NCI-H1930 (cell line): ENCODE data around the gene EHBP1L1.

ENCODE experiments used
- DNase-seq, 2 experiments: peaks; one replicate each; lab custom pipeline; 2025; lab: John Stamatoyannopoulos, UW

The EHBP1L1 gene

DNA sequence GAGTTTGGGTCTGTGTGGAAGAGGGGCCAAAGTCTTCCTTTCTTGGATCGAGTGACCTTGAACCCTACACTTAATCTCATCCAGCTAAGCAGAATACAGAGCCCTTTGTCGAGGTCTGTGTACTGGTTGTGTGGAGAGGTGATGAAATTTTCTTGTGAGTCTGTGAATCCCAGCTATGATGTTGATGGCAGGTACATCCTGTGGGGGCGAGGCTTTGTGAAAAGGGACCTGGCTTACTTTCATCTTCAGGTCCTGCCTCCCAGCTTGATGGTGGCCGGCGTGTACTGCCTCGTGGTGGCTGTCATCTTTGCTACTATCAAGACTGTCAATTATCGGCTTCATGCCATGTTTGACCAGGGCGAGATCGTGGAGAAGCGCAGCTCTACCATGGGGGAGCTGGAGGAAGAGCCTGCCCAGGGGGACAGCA is 40.7 kb downstream of the EHBP1L1 start:
- no peak for DNase-seq

DNA sequence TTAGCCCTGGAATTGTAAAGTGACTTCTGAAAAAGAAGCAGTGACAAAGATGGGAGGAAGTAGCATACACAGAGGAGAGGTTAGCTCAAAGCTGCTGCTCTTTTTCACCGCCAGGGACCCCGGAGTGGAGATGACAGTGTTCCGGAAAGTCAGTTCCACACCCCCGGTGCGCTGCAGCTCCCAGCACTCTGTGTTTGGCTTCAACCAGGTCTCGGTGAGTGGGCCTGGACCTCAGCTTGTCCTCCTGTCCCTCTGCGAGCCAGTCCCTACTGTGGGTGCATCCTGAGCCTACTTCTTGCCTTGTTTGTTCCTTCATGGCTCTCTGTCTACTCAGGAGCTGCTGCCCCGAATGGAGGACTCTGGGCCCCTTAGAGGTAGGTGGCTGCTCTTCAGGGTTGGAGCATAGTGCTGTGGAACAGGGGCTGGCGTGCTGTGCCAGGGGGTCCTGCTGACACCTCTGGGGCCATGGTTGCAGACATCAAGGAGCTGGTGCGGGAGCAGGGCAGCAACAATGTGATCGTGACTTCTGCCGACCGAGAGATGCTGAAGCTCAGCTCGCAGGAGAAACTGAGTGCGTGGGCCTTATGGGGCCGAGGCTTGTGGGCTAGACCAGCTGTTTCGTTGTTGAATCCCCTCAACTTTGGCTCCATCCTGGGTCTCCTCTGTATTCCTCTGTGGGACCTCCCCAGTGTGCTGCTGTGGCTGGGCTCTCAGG is 41.4 kb downstream of the EHBP1L1 start:
- no peak for DNase-seq

DNA sequence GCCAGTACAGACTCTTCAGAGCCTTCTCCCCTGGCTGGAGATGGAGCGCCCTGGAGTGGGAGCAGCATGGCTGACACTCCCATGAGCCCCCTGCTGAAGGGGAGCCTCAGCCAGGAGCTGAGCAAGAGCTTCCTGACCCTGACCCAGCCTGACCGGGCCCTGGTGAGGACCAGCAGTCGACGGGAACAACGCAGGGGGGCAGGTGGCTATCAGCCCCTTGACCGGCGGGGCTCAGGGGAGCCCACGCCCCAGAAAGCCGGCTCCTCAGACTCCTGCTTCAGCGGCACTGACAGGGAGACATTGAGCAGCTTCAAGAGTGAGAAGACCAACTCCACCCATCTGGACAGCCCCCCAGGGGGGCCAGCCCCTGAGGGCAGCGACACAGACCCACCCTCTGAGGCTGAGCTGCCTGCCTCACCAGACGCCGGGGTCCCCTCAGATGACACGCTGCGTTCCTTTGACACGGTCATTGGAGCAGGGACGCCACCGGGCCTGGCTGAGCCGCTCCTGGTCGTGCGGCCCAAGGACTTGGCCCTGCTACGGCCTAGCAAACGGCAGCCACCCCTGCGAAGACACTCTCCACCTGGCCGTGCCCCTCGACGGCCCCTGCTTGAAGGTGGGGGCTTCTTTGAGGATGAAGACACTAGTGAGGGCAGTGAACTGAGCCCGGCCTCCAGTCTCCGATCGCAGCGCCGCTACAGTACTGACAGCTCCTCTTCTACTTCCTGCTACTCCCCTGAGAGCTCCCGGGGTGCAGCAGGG is 42.3 kb downstream of the EHBP1L1 start:
- DNase-seq = no peak

DNA sequence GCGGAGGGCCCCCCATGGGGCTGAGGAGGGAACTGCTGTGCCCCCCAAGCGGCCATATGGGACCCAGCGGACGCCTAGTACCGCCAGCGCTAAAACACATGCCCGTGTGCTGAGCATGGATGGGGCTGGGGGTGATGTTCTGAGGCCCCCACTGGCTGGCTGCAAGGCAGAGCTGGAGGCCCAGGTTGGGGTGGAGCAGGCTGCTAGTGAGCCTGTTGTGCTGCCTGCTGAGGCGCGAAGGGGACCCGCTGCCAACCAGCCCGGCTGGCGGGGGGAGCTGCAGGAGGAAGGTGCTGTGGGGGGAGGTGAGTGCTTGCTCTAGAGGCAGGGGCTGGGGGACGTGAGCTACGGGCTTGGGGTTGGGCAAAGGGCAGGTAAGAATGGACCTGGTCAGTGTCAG is 42.9 kb downstream of the EHBP1L1 start:
- no peak for DNase-seq

DNA sequence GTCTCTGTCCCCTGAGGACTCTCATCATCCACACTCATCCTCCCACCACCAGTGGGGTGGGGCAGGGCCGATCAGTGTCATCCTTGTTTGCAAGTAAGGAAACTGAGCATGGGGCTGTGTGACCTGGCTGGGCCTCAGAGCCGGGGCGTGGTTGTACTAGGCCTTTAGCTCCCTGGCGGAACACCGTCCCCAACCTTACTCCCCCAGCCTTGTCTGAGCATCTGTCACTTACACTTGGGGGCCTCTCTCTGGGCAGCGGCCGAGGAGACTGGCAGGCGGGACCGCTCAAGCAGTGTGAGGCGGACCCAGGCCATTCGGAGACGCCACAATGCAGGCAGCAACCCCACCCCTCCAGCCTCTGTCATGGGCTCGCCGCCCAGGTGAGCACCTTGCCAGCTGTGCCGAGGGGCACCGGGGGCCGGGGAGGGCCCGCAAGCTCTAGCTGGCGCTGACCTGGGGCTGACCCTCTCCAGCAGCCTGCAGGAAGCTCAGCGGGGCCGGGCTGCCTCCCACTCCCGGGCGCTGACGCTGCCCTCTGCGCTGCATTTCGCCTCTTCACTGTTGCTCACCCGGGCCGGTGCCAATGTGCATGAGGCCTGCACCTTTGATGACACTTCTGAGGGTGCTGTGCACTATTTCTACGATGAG is 43.6 kb downstream of the EHBP1L1 start:
- no peak for DNase-seq

DNA sequence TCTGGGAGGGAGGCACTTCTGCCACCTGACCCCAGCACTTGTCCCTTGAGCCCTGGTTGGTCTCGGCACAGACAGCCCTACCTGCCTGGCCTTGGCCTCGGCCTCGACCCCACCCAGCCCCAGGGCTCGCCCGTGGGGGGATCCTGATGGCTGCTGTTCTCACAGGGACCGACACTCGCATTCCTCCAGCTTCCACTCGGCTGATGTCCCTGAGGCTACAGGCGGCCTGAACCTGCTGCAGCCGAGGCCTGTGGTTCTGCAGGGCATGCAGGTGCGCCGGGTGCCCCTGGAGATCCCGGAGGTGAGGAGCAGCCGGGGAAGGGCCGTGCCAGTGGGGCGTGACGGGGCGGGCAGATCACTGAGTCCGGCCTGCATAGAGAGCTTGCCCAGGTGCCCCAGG is 44.8 kb downstream of the EHBP1L1 start:
- no peak for DNase-seq

DNA sequence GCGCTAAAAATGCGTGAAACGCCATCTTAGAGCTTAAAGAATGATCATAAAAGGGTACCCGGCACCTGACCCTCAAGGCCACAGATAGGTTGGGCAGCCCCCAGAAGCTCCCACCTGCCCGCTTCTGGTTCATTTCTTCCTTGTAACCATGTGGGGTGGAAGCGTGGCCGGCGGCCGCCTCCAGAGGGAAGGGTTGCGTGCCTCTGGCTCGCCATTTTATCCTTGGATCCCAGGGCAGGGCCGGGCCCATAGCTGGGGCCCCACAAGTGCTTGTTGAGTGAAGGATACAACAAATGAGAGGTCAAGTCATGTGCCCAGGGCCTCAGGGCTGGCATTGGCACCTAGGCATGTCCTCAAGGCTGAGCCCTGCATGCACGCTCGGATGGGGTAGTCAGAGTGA is 45.6 kb downstream of the EHBP1L1 start:
- DNase-seq = no peak

DNA sequence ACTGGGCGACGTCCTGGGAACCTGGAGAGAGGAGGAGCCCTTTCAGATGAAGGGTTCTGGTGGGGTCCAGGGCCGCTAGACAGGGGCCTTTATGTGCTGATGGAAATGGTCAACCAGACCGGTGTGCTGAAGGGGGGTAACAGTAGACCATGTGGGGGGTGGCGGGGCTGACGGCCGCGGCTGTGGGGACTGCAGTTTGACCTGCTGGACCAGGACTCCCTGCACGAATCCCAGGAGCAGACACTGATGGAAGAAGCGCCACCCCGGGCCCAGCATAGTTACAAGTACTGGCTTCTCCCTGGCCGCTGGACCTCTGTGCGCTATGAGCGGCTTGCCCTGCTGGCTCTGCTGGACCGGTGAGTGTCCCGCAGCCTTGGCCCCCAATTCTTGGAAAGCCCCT is 46.2 kb downstream of the EHBP1L1 start:
- no peak for DNase-seq

DNA sequence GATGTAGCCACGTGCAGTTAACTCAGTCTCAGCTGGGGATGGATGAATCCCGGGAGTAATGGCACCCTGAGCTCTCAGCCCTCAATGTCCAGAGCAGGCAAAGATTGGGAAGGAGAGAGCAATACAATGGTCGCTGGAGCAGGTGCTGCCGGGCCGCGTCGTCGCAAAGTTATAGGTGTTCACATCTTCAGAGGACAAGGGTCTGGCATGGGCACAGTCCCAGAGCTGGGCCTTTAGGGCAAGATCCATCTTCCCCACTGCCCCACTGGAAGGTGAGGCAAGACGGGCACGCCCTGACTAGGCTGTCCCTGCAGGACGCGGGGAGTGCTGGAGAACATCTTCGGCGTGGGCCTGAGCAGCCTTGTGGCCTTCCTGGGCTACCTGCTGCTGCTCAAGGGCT is 47.3 kb downstream of the EHBP1L1 start:
- DNase-seq = no peak

DNA sequence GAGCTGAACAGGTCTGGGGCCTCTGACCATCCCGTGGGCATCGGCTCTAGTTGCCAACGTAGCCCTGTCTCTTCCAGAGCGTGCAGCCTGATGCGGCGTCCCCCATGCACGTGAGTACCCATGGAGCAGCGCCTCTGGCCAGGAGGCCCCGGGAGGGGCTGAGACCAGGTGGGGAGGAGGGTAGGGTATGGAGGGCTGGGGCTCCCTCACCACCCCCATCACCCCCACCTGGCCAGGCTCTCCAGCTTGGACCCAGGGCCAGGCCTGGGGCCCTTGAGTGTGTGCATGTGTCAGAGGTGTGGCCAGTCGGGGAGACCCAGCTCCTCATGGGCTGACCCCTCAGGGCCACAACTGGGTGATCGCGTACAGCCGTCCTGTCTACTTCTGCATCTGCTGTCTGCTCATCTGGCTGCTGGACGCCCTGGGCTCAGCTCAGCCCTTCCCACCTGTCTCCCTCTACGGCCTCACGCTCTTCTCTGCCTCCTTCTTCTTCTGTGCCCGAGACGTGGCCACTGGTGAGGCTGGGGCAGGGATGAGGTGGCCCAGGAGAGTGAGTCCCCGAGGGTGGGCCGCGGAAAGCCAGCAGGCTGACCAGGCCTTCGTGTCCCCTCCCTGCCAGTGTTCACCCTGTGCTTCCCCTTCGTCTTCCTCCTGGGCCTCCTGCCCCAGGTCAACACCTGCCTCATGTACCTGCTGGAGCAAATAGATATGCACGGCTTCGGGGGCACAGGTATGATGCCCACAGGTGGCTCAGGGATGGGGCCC is 48.2 kb downstream of the EHBP1L1 start:
- DNase-seq = no peak

DNA sequence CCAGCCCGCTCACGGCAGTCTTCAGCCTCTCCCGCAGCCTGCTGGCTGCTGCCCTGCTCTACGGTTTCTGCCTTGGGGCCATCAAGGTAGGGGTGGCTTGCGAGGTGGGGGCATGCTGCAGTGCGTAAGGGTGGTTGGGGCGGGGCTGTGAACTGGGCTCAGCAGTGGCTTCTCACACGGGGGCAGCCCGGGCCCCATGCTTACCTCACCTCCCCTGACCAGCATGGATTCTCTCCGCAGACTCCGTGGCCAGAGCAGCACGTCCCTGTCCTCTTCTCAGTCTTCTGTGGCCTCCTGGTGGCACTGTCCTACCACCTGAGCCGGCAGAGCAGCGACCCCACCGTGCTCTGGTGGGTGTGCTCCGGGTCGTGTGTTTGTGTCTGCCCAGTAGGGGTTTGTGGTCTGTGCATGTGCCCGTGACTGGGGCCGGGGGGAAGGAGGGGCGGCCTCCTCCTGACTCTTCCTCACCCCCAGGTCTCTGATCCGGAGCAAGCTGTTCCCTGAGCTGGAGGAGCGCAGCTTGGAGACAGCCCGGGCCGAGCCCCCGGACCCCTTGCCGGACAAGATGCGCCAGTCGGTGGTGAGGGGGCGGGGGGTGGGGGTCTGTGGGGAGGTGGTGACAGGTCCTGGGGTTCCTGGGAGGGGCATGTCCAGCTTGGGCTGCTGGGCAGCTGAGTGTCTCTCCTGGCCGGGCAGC is 49.2 kb downstream of the EHBP1L1 start:
- no peak for DNase-seq

DNA sequence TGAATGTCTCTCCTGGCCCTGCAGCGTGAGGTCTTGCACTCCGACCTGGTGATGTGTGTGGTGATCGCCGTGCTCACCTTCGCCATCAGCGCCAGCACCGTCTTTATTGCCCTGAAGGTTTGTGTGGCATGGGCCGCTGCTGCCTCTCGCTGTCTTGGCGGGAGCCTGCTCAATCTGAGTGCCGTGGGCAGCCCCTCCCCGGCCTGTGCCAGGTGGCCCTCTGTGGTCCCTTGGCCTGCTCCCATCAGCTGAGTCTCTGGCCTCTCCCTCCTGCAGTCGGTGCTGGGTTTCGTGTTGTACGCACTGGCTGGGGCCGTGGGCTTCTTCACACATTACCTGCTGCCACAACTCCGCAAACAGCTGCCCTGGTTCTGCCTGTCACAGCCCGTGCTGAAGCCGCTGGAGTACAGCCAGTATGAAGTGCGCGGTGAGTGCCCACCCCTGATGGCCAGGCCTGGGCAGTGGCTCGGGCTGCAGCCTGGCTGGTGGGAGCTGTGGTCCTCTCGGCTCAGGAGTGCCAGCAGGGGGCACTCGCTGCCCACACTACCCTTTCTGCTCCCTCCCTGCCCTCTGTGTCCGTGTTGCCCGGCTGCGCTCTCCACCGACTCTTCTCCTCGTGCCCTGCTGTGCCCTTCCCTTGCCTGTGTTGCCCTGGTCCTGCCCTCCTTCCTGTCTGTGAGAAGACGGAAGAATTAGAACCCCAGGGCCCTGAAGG is 49.9 kb downstream of the EHBP1L1 start:
- no peak for DNase-seq

DNA sequence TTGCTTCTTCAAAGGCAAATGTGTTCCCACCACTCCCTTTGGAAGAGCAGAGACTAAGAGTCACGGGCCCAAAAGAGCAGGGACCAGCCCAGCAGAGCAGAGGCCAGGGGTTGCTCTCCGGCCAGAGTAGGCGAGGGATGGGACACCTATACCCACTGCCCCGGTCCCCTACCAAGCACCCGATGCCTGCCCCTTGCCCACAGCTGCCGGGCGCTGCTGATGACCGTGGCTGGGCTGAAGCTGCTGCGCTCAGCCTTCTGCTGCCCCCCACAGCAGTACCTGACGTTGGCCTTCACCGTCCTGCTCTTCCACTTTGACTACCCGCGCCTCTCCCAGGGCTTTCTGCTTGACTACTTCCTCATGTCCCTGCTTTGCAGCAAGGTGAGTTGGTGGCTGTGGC is 51.3 kb downstream of the EHBP1L1 start:
- DNase-seq = no peak

DNA sequence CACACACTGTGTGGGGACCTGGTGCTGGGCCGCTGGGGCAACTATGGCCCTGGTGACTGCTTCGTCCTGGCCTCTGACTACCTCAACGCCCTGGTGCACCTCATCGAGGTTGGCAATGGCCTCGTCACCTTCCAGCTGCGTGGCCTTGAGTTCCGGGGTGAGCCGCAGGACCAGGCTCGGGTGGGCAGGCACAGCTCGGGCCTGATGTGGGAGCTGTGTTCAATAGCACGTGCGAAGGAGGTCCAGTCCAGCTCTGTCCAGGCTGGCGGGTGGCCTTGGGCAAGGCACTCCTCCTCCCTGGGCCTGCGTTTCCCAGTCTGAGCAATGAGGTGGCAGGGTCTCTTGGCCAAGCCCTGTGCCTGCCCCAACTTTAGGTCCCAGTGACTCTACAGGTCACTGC is 53.7 kb downstream of the EHBP1L1 start:
- DNase-seq = no peak

DNA sequence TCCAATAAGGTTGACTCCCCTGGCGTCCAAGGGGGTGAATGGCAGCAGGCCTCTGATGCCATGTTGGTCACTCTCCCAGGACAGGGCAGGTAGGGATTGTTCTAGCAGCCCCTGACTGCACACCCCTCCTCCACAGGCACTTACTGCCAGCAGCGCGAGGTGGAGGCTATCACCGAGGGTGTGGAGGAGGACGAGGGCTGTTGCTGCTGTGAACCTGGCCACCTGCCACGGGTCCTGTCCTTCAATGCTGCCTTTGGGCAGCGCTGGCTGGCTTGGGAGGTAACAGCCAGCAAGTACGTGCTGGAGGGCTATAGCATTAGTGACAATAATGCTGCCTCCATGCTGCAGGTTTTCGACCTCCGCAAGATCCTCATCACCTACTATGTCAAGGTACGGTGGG is 54.4 kb downstream of the EHBP1L1 start:
- DNase-seq = no peak

DNA sequence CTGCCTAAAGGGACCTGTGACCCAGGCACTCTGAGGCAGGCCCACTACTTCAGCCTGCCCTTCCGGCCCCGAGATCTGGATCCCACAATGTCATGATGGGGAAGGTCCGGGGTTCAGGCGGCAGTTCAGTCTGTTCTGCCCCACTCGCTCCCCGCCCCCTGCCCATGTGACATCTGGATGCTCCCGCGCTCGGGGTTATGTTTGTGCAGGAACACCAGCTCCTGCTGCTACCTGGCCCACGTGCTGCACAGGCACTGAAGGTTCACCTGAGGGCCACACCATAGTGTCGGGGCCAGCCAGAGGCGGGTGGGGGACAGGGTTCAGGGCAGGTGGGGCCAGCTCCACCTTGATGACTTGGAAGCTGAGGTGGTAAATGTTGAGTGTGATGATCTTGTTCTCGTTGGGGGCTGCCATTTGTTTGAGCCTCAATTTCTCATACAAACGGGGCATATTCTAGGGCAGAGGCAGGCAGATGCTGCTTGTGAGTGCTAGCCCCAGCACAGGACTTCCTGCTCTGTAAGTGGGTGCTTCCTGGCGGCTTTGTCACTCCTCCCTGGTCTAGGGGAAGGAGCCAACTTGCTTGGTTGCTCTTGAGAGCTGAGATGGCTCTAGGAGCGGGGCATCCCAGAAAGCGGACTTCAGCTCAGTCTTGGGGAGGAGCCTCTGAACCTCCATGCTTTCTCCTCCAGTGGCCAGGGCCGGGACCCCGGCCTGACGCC is 57.7 kb downstream of the EHBP1L1 start:
- DNase-seq = no peak

DNA sequence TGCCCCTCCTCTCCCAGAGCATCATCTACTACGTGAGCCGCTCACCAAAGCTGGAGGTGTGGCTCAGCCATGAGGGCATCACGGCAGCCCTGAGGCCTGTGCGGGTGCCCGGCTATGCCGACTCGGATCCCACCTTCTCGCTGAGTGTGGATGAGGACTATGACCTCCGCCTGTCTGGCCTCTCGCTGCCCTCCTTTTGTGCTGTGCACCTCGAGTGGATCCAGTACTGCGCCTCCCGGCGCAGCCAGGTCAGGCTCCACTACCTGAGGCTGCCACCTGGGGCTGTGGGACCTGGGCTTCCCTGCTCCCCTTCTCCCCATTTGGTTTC is 58.2 kb downstream of the EHBP1L1 start:
- no peak for DNase-seq

DNA sequence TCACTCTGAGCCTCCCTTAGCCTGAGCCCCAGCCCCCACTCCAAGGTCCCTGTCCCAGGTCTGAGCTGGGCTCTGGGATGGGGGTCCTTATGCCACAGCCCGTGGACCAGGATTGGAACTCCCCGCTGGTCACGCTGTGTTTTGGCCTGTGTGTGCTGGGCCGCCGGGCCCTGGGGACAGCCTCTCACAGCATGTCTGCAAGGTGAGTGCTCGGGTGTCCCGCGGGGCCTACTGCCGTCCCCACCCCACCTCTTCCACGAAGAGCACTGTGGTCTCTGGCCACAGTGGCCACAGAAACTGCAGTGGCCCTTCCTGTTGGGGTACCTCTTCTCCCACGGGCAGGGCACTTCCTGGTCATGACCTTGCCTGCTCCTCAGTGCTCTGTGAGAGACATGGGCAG is 58.6 kb downstream of the EHBP1L1 start:
- no peak for DNase-seq

DNA sequence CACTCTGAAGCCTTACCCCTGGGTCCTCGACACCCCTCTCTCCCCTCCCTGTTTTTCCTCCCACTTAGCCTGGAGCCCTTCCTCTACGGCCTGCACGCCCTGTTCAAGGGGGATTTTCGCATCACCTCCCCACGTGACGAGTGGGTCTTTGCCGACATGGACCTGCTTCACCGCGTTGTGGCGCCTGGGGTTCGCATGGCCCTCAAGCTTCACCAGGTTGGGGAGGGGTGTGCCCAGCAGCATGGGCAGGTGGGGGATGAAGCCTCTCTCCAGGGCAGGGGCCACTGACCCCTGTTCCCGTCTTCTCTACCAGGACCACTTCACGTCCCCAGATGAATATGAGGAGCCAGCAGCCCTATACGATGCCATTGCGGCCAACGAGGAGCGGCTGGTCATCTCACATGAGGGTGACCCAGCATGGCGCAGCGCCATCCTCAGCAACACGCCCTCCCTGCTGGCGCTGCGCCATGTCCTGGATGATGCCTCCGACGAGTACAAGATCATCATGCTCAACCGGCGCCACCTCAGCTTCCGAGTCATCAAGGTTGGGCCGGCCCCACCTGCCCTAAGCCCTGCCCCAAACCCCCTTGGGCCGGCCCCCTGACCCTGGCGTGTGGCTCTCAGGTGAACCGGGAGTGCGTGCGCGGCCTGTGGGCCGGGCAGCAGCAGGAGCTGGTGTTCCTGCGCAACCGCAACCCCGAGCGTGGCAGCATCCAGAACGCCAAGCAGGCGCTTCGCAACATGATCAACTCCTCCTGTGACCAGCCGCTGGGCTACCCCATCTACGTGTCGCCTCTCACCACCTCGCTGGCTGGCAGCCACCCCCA is 59.3 kb downstream of the EHBP1L1 start:
- no peak for DNase-seq
